ENCODE measurements around the gene AJM1.

The AJM1 gene

DNA sequence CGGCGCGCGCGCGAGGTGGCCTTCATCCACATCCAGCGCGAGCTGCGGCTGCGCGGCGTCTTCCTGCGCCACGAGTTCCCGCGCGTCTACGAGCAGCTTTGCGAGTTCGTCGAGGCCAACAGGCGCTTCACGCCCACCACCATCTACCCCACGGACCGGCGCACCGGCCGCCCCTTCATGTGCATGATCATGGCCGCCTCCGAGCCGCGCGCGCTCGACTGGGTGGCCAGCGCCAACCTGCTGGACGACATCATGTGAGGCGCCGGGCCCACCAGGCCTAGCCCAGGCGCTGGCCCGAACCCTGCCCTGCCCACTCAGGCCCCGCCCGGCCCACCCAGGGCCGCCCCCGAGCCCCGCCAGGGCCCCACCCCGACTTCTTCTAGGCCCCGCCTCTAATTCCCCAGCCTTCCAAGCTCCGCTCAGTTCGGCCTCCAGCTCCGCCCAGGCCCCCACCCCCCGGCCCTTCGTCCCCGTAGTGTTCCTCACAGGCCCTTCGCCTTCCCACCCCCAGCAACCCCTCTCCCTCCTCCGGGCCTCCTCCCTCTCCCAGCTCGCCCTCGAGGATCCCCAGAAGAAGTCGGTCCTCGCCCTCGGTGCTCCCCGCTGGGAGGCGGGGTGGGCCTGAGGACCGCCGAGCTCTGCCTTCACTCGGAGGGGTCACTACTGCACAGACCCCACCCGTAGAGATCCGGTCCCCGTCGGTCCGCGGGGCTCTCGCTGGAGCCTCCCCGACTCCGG, 5.0 kb downstream of the AJM1 start:
- Histone ChIP-seq H3K36me3 (no peaks in the 10 kb centered on the region), H3K4me3 (ENCODE audit: low read depth in 1 of 2, low read length in 1 of 2) (peak overlapping the region; percentile 85 to 100), H3K9me3 (no peaks in the 10 kb centered on the region), H3K4me1 (ENCODE audit: control insufficient read depth in 1 of 2, insufficient read depth in 1 of 2, low read depth in 1 of 2, low read length in 1 of 2) (peaks cover 47 to 61% of the 10 kb centered on the region in 2 experiments), H3K27ac (peak overlapping the region; percentile 44), H3K27me3 (peaks cover 70% of the 10 kb centered on the region)
- TF ChIP-seq, protein P1, sequence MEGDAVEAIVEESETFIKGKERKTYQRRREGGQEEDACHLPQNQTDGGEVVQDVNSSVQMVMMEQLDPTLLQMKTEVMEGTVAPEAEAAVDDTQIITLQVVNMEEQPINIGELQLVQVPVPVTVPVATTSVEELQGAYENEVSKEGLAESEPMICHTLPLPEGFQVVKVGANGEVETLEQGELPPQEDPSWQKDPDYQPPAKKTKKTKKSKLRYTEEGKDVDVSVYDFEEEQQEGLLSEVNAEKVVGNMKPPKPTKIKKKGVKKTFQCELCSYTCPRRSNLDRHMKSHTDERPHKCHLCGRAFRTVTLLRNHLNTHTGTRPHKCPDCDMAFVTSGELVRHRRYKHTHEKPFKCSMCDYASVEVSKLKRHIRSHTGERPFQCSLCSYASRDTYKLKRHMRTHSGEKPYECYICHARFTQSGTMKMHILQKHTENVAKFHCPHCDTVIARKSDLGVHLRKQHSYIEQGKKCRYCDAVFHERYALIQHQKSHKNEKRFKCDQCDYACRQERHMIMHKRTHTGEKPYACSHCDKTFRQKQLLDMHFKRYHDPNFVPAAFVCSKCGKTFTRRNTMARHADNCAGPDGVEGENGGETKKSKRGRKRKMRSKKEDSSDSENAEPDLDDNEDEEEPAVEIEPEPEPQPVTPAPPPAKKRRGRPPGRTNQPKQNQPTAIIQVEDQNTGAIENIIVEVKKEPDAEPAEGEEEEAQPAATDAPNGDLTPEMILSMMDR (IDR thresholded peaks at IDR 0.05), result no peak

DNA sequence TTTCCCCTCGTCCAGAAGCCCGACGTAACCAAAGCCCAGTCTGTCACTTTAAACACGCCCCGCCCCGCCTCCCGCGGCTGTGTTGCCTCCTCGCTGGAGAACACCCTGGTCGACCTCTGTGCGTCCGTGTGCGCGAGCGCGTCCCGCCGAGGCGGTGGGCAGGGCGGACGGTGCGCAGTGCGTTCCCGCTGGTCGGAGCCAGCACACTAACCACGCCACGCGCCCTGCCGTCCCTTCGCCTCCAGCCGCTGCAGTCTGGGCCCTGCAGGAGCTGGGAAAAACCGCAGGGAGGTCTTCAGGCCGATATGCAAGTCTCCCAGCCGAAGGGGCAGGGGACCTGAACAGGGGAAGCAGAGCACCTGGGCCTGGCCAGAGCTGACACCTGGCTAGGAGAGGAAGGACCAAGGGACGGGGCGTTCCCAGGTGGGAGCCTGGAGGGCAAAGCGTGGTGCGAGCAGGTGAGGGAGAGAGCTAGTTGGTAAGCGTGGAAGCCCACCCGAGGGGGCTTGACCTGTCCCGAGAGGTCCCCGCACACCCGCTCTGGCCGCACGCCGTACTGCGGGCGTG, 5.6 kb downstream of the AJM1 start:
- Histone ChIP-seq H3K9me3 (no peaks in the 10 kb centered on the region), H3K27ac (peak overlapping the region; percentile 44), H3K27me3 (peaks cover 64% of the 10 kb centered on the region), H3K36me3 (no peaks in the 10 kb centered on the region), H3K4me1 (ENCODE audit: control insufficient read depth in 1 of 2, insufficient read depth in 1 of 2, low read depth in 1 of 2, low read length in 1 of 2) (peaks cover 44 to 56% of the 10 kb centered on the region in 2 experiments), H3K4me3 (ENCODE audit: low read depth in 1 of 2, low read length in 1 of 2) (peak overlapping the region; percentile 85 to 100)
- TF ChIP-seq, protein P1 (IDR thresholded peaks at IDR 0.05), result no peak

DNA sequence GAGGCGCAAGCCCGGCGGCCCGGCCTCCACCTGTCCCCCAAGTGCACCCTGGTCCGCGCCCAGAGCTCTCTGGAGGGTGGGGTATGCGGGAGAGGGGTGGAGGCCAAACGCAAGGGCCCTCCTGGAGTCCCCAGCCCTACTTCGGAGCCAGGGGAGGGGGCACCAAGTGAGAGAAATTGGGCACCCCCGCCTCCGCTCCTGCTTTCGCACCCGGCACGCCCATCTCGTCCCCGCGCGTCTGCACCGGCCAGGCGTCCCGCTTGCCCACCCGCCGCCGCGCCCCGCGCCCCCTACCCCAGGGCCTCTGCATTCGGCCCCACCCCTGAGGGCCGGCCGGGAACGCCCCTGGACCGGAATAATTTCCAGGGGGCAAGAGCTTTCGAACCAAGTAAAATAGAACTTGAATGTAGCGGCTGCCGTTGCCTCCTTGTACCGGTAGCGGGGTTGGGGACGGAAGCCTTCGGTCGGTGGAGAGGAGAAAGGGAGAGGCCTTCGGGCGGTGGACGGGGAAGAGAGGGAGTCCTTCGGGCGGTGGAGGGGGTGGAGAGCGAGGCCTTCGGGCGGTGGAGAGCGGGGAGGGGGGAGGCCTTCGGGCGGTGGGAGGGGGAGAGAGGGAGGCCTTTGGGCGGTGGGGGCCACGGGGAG, 6.2 kb downstream of the AJM1 start:
- H3K4me3 ChIP-seq (ENCODE audit: low read depth in 1 of 2, low read length in 1 of 2), result peak overlapping the region; percentile 85 to 100
- TF ChIP-seq, protein P1 (IDR thresholded peaks at IDR 0.05), result no peak
- H3K4me1 ChIP-seq (ENCODE audit: control insufficient read depth in 1 of 2, insufficient read depth in 1 of 2, low read depth in 1 of 2, low read length in 1 of 2), result peaks cover 38 to 50% of the 10 kb centered on the region in 2 experiments
- no peaks in the 10 kb centered on the region for H3K9me3 ChIP-seq
- peaks cover 58% of the 10 kb centered on the region for H3K27me3 ChIP-seq
- H3K27ac ChIP-seq, result peak overlapping the region; percentile 69
- no peaks in the 10 kb centered on the region for H3K36me3 ChIP-seq

DNA sequence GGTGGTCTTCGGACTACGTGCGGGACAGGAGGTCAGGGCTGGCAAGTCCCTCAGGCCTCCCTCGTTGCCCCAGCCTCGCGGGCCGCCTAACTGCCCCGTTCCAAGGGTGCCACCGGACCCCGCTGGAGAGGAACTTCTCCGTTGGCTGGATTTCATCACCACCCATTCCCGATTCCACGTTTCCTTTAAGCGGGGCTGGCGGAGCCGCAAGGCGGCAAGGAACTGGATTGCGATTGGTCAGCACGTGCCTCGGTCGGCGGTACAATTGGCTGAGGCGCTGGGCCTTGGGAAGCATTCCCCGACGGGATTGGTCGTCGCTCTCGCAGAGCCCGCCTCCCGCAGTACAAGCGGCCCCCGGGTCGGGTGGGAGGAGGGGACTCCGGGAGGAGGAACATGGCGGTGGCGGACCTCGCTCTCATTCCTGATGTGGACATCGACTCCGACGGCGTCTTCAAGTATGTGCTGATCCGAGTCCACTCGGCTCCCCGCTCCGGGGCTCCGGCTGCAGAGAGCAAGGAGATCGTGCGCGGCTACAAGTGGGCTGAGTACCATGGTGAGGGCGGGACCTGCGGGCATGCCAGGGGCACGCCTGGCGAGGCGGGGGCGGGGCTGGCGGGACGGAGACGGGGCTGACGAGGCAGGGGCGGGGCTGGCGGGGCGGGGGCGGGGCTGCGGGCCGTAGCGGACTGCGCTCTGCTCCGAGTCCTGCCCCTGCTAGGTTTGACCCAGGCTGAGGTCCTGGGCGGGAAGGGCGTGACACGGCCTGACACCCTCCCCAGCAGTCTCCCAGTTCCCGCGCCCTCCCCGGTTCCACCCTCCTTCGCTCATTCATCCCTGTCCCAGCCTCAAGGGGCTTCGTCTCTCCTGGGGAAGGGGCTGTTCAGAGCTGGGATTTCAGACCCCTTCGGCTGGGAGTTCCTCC, 7.0 kb downstream of the AJM1 start, which contains the start of gene PHPT1:
Gene PHPT1, plus strand, starts transcription at position 372 of the 922 bp plus-strand sequence. Its CDS starts 22 bp downstream, at position 394.
- Histone ChIP-seq H3K4me3 (ENCODE audit: low read depth in 1 of 2, low read length in 1 of 2) (peak within 1 kb of the TSS; percentile 85 to 100), H3K27me3 (peaks cover 50% of the 10 kb centered on the region), H3K36me3 (no peaks in the 10 kb centered on the region), H3K27ac (peak within 1 kb of the TSS; percentile 69), H3K9me3 (no peaks in the 10 kb centered on the region), H3K4me1 (ENCODE audit: control insufficient read depth in 1 of 2, insufficient read depth in 1 of 2, low read depth in 1 of 2, low read length in 1 of 2) (peaks cover 32 to 42% of the 10 kb centered on the region in 2 experiments)
- TF ChIP-seq, protein P1 (IDR thresholded peaks at IDR 0.05), result peak; percentile 50
